SHP77 treated with DMSO at 0.1 percent for 48 hours (cell line): ENCODE results near the gene RB1.
"Not testable (repeated sequence)": the region's sequence is repeated elsewhere in the genome, so short reads cannot be mapped to it uniquely, and the experiment has no call there.

Experiments
- DNase-seq: peaks from one replicate; lab custom pipeline; 2025; lab: John Stamatoyannopoulos, UW

Gene RB1

DNA sequence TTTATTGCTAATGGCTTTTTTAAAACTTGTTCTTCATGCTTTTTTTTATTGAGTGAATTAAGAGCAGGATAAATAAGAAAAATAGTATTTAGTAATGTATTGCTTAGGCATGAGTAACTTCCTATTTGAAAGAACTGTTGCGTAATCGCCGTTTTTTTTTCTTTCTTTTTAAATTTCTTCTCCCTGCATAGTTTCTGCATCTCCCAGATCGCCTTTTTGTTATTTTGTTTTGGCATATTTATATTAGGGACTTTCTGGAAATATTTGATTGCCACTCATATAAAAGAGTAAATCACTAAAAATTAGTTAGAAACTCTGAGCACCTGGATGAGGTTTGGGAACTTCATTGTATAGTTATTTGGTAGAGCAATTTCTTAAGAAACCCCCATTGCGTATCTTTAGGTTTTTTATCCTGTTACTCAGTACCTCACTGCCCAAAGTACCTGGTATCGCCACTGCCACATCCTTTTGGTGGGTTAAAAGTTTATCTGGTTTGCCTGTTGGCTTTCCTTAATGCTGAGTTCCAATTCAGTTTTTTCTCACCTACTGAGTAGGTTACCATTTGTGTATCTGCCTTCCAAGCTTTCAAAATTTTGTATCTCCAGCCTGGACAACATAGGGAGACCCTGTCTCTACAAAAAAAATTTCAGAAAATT, 145.5 kb downstream of the RB1 start:
- no peak for DNase-seq

DNA sequence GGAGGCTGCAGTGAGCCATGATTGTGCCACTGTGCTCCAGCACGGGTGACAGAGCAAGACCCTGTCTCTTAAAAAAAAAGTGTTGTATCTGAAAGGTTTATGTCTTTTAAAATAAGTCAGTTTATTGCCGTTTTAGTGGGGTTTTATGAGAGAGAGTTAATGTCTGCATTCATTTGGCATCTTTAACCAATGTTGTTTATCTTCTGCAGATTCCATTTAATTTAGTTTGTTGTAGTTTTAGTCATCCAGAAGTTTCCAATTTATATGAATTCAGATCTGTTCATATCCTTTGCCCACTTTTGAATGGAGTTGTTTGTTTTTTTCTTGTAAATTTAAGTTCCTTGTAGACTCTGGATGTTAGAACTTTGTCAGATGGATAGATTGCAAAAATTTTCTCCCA, 146.1 kb downstream of the RB1 start:
- no peak for DNase-seq

DNA sequence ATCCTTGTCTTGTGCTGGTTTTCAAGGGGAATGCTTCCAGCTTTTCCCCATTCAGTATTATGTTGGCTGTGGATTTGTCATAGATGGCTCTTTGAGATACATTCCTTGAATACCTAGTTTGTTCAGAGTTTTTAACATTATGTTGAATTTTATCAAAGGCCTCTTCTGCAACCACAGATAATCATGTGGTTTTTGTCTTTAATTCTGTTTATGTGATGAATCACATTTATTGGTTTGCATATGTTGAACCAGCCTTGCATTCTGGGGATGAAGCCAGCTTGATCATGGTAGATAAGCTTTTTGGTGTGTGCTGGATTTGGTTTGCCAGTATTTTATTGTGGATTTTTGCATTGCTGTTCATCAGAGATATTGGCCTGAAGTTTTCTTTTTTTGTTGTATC, 147.6 kb downstream of the RB1 start:
- not testable (repeated sequence) for DNase-seq

DNA sequence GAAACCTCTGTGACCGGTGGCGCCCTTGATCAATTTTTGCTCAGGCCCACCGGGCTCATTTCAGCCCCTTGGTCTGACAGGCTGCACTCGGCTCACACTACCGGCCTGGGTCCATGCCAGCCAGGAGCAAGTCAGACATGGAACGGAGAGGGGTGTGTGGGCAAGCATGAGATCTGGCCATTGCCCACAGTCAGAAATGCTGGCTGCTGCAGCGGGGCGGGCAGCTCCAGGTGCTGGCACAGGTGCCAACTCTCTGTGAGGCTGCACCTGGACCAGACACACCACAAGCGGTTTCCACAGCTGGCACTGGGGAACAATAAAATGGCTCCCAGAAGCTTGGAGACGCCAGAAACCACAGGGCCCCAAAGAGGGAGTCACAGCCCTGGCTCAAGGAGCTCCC, 153.0 kb downstream of the RB1 start:
- no peak for DNase-seq

DNA sequence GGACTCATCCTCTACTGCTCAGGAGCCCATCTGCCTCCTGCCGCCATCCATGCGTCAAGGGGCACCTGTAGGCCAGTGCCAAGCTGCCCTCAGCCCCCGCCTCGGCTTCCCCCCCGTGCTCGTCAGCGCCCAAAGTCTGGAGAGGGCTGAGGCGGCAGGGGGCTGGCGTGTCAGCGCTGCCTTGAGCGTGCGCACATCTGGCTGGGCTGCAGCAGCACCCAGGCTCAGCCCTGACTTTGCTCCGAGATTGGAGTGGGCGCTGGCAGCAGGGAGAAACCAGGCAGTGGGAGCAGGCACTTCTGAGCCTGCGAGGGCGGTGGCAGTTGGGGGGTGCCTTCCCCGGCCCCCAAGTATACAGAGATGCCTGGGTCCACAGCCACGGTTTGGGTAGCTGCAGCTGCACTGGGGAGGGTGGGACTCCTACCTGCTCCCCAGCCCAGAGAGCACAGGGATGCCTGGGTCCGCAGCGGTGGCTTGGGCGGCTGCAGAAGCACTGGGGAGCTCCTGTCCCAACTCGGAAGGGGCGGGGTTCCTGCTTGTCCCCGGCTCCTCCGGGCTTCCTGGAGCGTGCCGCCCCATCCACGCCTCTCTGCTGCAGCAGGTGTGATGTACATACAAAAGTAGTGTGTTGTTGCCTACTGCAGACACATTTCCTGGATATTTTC, 154.2 kb downstream of the RB1 start:
- no peak for DNase-seq

DNA sequence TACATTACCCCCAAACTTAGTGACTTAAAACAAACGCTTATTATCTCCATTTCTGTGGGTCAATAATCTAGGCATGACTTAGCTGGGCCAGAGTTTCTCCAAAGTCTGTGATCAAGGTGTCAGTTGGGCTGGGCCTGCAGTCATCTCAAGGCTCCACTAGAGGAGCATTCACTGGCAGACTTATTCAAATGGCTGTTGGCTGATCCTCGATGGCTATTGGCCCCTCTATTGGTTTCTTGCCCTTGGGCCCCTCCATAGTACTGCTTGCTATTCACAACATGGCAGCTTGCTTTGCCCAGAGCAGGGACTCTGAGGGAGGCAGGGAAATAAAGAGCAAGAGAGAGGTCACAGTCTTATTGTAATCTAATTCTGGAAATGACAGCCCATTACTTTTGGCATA, 171.7 kb downstream of the RB1 start:
- no peak for DNase-seq

DNA sequence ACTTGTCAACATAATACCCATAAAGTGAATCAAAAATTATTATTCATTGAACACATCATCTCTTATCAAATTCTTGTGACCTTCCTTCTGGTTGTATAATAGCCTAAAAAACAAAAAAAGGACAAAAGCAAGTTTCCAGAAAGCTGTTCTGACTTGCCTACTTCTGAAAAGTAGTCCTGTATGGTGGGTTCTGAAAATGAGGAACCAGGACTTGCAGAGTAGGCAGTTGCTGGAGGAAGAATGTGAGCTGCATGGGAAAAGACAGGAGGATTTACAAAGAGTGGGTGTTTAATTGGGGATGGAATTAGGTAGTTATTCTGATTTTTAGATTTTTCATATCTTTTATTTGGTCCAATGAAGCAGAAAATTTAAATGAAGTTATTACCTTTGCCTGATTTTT, 172.7 kb downstream of the RB1 start:
- DNase-seq: no peak

DNA sequence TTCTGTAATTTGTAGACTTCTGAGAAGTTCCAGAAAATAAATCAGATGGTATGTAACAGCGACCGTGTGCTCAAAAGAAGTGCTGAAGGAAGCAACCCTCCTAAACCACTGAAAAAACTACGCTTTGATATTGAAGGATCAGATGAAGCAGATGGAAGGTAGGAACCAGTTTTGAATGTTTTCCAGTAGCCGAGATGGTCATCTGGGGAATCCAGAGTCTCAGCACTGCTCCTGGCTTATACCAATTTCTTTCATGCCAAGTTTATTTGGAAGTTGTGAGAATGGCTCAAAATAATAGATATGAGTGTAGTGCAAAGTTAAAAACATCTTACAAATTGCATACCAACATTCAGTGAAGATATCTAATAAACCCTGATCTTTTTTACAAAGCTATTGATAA, 173.1 kb downstream of the RB1 start:
- no peak for DNase-seq

DNA sequence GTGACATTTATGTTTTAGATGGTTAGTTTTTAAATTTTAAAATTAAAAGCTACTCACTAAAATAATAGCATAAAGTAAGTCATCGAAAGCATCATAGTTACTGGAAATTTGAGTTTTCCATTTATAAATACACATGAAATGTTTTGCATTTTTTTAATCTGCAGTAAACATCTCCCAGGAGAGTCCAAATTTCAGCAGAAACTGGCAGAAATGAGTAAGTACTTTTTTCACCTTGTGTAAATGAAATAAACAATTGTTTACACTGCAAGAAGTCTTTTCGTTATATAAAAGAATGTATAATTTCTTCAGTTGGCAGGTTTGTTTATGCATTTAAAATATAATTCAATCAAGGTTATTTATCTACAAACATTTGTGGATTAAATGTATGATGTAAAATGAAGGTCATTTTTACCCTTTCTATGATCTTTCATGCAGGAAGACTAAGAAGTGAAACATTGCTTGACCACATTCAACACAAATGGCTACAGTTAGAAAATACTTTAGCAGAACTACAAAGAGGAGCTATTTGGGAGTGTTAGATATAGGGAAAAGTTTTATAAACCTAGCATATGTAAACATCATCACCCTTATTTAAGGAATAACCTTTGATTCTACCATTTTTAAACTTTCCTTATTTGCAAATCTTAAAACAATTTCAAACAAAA, 173.8 kb downstream of the RB1 start:
- DNase-seq: no peak

DNA sequence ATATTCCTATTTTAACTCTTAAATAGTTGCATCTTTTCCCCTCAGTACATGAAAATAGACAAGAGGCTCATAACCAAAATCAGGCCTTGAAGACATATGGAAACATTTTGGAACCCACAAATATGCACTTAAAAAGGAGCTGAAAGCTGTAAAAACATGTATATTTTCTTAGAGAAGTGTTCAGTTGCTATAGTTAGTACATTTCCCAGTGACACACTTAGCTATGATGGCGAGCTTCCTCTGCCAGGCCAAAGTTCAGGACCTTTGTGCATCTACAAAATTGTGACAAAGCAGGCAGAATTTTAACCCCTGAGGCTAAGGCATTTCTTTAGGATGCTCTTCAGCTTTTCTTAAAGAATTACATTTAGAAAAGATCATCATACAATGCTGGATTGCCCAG, 174.8 kb downstream of the RB1 start:
- DNase-seq: no peak

DNA sequence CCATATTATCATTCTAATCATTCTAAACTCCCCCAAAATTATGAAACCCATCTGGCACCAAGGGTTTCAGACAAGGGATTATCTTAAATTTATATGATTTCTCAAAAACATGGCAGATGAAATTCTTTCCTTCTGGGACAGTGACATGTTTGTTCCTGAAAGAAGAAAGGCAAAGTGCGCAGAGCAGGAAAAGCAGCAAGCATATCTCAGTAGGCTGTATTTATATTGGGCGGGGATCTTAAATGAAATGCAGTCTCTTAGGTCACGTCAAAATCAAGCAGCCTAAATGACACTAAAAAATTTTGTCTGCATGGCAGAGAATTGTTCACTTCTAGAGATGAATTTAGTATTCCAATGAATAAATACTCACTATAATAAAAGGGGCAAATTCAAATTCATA, 180.0 kb downstream of the RB1 start:
- DNase-seq: no peak

DNA sequence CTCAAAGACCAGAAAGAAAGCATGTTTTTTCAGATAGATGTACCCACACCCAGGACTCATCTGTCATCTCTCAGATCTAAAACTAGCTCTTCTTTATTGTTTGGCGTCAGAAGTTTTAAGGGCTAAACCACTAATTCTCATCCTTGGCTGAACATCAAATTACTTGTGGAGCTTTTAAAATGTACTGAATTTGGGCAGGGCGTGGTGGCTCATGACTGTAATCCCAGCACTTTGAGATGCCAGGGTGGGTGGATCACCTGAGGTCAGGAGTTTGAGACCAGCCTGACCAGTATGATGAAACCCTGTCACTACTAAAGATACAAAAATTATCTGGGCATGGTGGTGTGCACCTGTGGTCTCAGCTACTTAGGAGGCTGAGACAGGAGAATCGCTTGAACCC, 181.9 kb downstream of the RB1 start:
- no peak for DNase-seq

DNA sequence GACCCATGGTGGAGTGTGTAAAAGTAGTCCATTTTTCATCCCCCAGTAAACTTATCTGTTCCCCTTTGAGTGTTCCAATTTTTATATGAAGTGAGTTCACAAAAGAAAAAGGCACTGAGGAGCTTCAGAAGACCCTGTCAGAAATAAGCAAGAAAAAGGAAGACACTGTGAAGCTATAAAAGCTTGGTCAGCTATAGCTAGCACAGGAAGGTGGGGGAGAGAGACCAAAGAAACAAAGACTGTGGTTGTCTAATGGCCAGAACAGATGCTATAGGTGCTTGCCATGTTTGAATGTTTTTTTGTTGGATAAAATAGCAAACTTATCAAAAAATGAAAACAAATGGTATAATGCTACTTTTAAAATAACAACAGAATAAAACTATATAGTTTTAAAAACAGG, 182.8 kb downstream of the RB1 start:
- DNase-seq: no peak

DNA sequence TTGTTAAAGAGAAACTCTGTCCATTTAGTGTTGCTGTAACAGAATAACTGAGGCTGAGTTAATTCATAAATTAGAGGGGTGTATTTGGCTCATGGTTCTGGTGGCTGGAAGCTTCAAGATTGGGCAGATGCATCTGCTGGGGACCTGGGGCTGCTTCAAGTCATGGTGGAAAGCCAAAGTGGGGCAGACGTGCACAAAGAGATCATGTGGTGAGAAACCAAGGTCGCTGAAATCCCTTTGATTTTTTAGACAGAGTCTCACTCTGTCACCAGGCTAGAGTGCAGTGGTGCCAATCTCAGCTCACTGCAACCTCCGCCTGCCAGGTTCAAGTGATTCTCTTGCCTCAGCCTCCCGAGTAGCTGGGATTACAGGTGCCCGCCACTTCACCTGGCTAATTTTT, 183.3 kb downstream of the RB1 start:
- no peak for DNase-seq

DNA sequence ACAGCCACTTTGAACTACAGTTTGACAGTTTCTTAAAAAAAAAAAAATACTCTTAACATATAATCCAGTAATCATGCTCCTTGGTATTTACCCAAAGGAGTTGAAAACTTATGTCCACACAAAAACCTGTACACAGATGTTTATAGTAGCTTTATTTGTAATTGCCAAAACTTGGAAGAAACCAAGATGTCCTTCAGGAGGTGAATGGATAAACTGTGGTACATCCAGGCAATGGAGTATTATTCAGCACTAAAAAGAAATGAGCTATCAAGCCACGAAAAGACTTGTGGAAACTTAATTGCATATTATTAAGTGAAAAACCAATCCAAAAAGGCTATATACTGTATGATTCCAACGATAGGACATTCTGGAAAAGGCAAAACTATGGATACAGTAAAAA, 184.4 kb downstream of the RB1 start:
- DNase-seq: no peak

DNA sequence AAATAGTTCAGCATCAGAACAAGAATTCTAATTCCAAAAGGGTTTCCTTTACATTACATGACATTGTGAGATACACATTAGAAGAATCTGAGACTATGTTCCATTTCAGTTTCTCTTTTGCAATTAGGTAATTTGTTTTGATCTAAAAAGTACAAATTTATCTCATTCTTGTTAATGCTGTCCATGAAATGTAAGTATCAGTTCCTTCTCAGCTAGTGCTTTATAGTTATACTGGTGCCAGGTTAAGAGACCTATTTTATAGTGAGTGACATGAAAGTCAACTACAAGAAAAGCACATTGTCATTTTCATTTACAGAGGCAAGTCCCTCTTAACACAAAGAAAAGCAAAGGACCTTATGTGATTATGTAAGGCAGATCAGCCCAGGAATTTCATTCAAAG, 185.4 kb downstream of the RB1 start:
- no peak for DNase-seq

DNA sequence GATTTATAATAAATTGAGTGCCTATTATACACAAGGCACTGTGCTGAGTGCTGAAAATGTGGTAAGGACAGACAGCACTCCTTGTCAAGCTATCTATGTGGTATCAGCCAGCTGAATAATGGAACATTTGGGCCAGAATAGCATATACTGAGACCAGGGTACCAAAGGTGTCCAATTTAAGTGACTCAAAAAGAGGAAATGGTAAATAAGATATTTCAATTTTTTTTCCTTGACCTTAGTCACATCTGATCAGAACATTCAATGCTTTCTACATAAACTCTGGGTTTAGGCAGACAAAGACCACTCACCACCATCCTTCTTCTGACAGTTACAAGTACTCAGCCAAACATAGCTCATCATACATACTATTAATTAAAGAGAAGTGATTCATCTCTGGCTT, 186.1 kb downstream of the RB1 start:
- no peak for DNase-seq

DNA sequence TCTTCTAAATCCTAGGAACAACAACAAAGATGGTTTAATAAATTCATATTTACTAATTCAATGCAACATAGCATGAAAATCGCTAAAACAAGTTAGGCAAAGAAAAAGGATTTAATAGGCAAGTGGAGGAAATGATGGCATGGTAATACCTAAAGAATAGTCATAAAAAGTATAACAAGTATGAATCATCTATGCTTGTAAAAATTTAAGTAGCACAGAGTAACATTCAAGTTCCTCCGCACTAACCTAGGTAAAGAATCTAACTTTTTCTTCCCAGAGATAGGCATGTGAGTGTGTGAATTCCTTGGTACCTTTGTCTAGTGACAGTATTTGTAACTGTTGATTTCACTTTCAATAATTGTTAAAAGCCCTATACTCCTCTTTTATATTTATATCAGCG, 186.7 kb downstream of the RB1 start:
- no peak for DNase-seq

DNA sequence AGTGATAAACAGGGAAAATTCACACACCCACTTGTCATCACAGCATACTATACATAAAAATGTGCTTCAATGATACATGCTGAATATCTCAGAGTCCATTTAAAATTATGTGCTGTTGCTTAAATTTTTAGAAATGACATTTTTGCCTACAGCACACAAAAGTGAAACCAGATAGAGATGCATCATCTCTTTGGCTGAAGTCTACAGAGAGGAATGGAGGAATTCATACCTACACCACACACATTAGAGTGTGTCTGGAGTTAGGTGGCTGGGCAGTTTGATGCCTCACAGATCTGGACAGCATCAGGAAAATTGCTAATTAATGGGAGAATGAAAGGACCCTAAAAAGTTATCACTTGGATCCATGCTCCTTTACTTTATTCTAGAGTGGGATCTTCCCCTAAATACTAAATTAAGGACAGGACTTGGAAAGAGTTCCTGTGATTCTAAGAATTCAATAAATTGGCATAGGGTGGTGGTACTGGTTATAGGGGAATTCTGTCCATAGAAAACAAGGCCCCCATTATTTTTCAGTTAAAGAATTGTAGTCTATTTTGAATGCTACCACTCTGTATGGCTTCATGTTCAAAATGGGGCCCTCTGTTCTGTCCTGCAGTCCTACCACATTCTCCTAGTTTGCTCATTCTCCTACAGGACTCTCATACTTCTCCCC, 188.0 kb downstream of the RB1 start:
- DNase-seq: no peak

DNA sequence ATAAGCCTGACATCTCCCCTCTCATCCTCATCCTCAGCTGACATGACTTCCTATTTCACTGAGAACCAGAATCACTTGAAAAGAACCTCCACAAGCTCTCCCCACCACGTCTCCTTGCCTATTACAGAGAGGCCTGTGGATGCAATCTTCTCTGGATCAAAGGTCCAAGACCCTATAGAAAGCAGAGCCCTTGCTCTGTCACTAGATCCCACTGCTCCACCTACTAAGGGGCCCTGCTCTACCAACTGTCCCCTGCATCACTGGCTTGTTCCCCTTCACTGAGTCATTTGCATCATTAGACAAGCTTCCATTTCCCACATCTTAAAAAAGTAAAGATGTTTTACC, 188.5 kb downstream of the RB1 start:
- no peak for DNase-seq

DNA sequence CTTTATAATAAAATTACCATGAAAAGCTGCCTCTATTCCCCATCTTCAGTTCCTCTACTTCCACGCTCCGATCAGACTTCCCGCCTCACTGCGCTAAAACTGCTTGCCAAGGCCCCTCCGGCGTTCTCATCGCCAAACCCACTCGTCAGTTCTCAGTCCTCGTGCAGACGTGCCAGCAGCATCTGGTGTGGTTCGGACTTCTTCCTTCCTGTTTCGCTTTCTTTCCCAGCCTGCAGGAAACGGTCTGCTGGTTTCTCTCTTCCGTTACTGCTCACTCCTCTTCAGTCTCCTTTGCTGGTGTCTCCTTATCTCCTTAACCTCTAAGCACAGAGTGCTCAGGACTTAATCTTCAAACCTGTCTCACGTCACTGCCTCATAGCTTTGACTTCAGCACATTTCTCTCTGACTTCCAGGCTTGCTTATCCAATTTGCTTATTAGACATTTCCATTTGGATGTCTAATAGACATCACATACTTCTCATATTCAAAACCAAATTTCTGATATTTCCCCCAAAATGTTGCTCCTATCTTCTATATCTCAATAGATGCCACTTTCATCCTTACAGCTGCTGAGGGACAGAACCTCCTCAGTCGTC, 189.0 kb downstream of the RB1 start:
- no peak for DNase-seq

DNA sequence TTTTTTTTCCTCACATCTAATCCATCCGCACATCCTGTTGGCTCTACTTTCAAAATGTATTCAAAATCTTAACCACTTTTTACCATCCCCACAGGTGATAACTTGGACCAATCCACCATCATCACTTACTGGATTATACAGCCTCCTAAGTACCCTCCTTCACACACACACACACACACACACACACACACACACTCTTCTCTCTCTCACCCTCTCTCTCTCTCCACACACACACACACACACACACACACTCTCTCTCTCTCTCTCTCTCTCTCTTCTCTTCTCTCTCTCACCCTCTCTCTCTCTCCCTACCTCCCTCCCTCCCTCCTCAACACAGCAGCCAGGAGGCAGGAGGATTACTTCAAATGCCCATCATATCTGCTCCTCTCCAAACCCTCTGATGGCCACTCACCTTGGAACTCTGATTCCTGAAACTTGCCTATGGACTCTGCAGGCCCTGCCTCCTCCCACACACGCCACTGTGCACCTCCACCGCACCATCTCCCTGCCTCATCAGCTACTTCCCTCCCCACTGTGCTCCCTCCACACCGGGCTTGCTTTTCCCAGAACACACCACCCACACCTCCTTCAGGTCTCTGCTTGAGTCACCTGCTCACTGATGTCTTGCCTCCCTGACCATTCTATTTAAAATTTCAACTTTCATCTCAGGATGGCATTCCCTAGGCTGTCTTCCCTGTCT, 189.7 kb downstream of the RB1 start:
- DNase-seq: peak; percentile 42
